Hepatocyte (in vitro differentiated cells): Measurements from ENCODE around the gene SLC36A3.

ENCODE experiments used
- CTCF ChIP-seq: fragments of 200-600 bp; sonication (generic); IDR thresholded peaks from 2 replicates; pipeline ENCODE4 v1.5.1; 2016; ENCODE audit warnings: antibody characterized with exemption, mild to moderate bottlenecking; ENCODE audit not compliant: poor library complexity
- EZH2phosphoT487 ChIP-seq: fragments of 200-600 bp; sonication (generic); IDR thresholded peaks from one replicate; pipeline ENCODE4 v1.6.1; 2018; ENCODE audit warnings: antibody characterized with exemption, mild to moderate bottlenecking, low read depth, moderate library complexity; ENCODE audit not compliant: unreplicated experiment, severe bottlenecking

DNA sequence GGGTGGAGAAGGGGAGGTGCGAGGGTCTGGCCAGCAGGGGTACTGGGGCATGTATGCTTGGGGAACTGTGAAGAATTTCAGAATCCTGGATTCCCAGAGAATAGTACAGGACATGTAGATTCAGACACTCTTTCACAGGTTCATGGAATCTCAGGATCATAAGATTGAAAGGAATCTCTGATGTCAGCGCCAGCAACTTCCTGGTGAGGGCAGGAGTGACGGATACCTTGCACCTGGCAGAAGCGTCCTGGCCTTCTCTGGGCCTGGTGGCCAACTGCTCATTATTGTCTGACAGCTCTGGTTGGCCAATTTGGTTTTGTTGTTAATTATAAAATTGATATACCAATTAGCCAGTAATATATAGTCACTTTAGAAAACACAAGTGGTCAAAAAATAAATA is 43.6 kb downstream of the SLC36A3 start:
- TF ChIP-seq CTCF = no peak
- TF ChIP-seq EZH2phosphoT487 = no peak
